ENCODE data around the gene IGDCC3. TPM values are rescaled to one million over a fixed set of nuclear protein-coding genes. Genes with fewer than 3 reads are reported as not detected.

The IGDCC3 gene
- total and polyA plus RNA-seq, 2 of the 8 experiments (the other 6 are each of a cell fraction or from before 2014, with no cell fraction given) = 26.8 to 45.7 TPM

DNA sequence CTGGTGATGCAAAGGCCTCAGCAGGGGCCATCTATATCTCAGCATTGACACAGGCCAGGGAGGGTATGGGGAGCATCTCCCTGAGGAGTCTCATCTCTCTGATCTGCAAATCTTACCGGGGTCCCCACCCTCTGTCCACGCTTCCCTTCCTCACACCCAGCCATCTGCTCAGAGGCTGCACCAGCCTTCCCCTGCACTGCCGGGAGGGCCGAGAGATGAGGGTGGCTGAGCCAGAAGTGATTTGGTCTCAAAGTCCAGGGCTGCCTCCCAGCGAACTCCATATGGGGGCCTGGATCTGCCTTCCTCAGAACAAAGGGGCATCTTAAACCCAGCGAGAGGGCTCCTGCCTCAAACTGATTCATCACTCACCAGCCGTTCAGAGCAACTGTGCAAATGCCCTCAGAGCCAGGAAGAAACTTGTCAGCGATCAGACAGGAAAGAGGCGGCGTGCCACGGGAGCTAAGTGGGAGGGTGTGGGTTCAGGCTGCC, 4.6 kb downstream of the IGDCC3 start:
- POLR2A ChIA-PET (ENCODE audit: partially characterized antibody) = interaction anchor here (0.9 to 9.2 kb wide), 7 partner anchors 10 to 69 kb away, joined by 3 to 57 read pairs (median 5); partner anchors contain the start of gene RNU5B-1
- WGBS, 2 experiments (ENCODE audit: extremely low coverage in 1 of 2, insufficient coverage in 1 of 2, insufficient read length in 1 of 2, insufficient replicate concordance in 2 of 2, low coverage in 1 of 2, low lambda C conversion rate in 2 of 2, missing lambda C conversion rate in 1 of 2) = 91% methylated on average over 10 of the region's 11 CpGs; no CpG with 5 or more reads in 1 of the 2 experiments
- TF ChIP-seq ATF3 (IDR thresholded peaks at IDR 0.05; ENCODE audit: insufficient read depth, low read depth, low read length) = no peak
- TF ChIP-seq YY1 (IDR thresholded peaks at IDR 0.05; ENCODE audit: low read depth, low read length) = no peak

More for the DNA sequence above, 4.6 kb downstream of the IGDCC3 start:
- H3K23ac ChIP-seq (ENCODE audit: insufficient read length) = no peak overlapping the region
- peaks cover 19 to 31% (median 24%) of the 10 kb centered on the region in 4 experiments for H3K4me1 ChIP-seq (replicated peaks in 1 of 4; ENCODE audit: control insufficient read depth in 3 of 4, insufficient read depth in 4 of 4, low read length in 3 of 4)
- H4K5ac ChIP-seq (ENCODE audit: insufficient read length, low read depth, low read length) = no peak overlapping the region
- no peak overlapping the region for H2AFZ ChIP-seq (ENCODE audit: low read length)
- H3K9me3 ChIP-seq (ENCODE audit: insufficient read depth in 2 of 2, low read depth in 1 of 2, low read length in 1 of 2) = no peaks in the 10 kb centered on the region
- H3K56ac ChIP-seq (replicated peaks; ENCODE audit: insufficient read length, low read depth, low read length) = no peak overlapping the region
- no peak overlapping the region for H4K91ac ChIP-seq (replicated peaks; ENCODE audit: insufficient read length, low read length)
- CTCF ChIA-PET (ENCODE audit: partially characterized antibody) = interaction anchor here (1.3 to 9.3 kb wide), 4 partner anchors 11 to 42 kb away, joined by 3 to 92 read pairs (median 8); no protein-coding TSS in a partner anchor
- H3K27ac ChIP-seq (ENCODE audit: low read depth, low read length) = no peak overlapping the region
- no peak overlapping the region for H2BK12ac ChIP-seq (ENCODE audit: low read depth, low read length)
- no peaks in the 10 kb centered on the region; the same call in 1 of the 2 replicates for H3K79me1 ChIP-seq (ENCODE audit: low read depth, low read length)
- no peak overlapping the region for H3K18ac ChIP-seq (ENCODE audit: extremely low read depth, low read length)
- H2BK15ac ChIP-seq (ENCODE audit: low read length) = no peak overlapping the region
- H3K23me2 ChIP-seq (ENCODE audit: low read depth, low read length) = peaks cover 10% of the 10 kb centered on the region; the same call in 1 of the 2 replicates
- no peak overlapping the region for H2BK5ac ChIP-seq (ENCODE audit: low read depth, low read length)
- H3K4me2 ChIP-seq (ENCODE audit: insufficient read depth in 1 of 2, low read depth in 2 of 2, low read length in 2 of 2) = no peak overlapping the region
- DNase-seq (ENCODE audit: low read depth in 1 of 2, low spot score in 2 of 2) = no peak
- no peak overlapping the region for H2BK20ac ChIP-seq (ENCODE audit: low read length)
- no peak for FAIRE-seq
- peak overlapping the region; percentile 77; the same call in 1 of the 2 replicates for H4K8ac ChIP-seq (ENCODE audit: extremely low read depth, insufficient read depth, low read length)
- H2BK120ac ChIP-seq (replicated peaks; ENCODE audit: low read depth, low read length) = no peak overlapping the region
- H2AK5ac ChIP-seq (ENCODE audit: low read depth, low read length) = no peak overlapping the region
- no peak overlapping the region for H3K9ac ChIP-seq (replicated peaks in 1 of 4; ENCODE audit: extremely low read depth in 1 of 4, low read depth in 3 of 4, low read length in 3 of 4)
- H3K27me3 ChIP-seq (replicated peaks in 1 of 4; ENCODE audit: control insufficient read depth in 3 of 4, extremely low read depth in 1 of 4, insufficient read depth in 3 of 4, low read length in 3 of 4) = peaks cover 0 to 13% (median 10%) of the 10 kb centered on the region in 4 experiments; a peak in 5 of 7 replicates
- H4K20me1 ChIP-seq (replicated peaks in 1 of 2; ENCODE audit: control insufficient read depth in 1 of 2, insufficient read depth in 2 of 2, low read length in 2 of 2) = peaks cover 0 to 8% of the 10 kb centered on the region in 2 experiments
- no peak overlapping the region for H3K4me3 ChIP-seq (ENCODE audit: extremely low read depth in 1 of 4, insufficient read depth in 2 of 4, low read depth in 3 of 4, low read length in 4 of 4)
- no peak overlapping the region for H3K4ac ChIP-seq (replicated peaks; ENCODE audit: insufficient read length, low read depth, low read length)
- H3K14ac ChIP-seq (ENCODE audit: insufficient read length) = no peak overlapping the region
- peaks cover 0 to 14% (median 5%) of the 10 kb centered on the region in 4 experiments; a peak in 4 of 8 replicates for H3K36me3 ChIP-seq (ENCODE audit: control insufficient read depth in 2 of 4, insufficient read depth in 4 of 4, low read length in 3 of 4)
- peaks cover 0 to 17% of the 10 kb centered on the region in 2 experiments; a peak in 1 of 4 replicates for H3K79me2 ChIP-seq (ENCODE audit: control insufficient read depth in 1 of 2, insufficient read depth in 2 of 2, low read length in 2 of 2)

Data from H1 (cell line).